KMS-11 (cell line): ENCODE data around the gene RBFOX1.

Experiments used
- H2AFZ ChIP-seq: fragments of 200-600 bp; sonication (generic); 2 replicates; pipeline ENCODE4 v1.6.1; 2016; ENCODE audit warnings: antibody characterized with exemption, mixed run types, low read depth
- H3K27ac ChIP-seq: fragments of 200-600 bp; sonication (generic); 2 replicates; pipeline ENCODE4 v1.6.1; 2016; ENCODE audit warnings: mild to moderate bottlenecking, mixed run types
- H3K27me3 ChIP-seq: fragments of 200-600 bp; sonication (generic); 2 replicates; pipeline ENCODE4 v1.6.1; 2017; ENCODE audit warnings: mild to moderate bottlenecking, low read depth, mixed run types, moderate library complexity; ENCODE audit not compliant: insufficient read depth
- H3K36me3 ChIP-seq: fragments of 200-600 bp; sonication (generic); 2 replicates; pipeline ENCODE4 v1.6.1; 2017; ENCODE audit warnings: mild to moderate bottlenecking, mixed run types; ENCODE audit not compliant: insufficient read depth
- H3K4me1 ChIP-seq: fragments of 200-600 bp; sonication (generic); 2 replicates; pipeline ENCODE4 v1.6.1; 2016; ENCODE audit warnings: mild to moderate bottlenecking, low read depth, mixed run types; ENCODE audit not compliant: poor library complexity, severe bottlenecking
- H3K4me2 ChIP-seq: fragments of 200-600 bp; sonication (generic); 2 replicates; pipeline ENCODE4 v1.7.0; 2016; ENCODE audit warnings: mild to moderate bottlenecking, mixed run types
- H3K4me3 ChIP-seq: fragments of 200-600 bp; sonication (generic); IDR thresholded peaks from 2 replicates; pipeline ENCODE4 v1.6.1; 2017; ENCODE audit warnings: low read depth, low read length, mixed read lengths; ENCODE audit not compliant: insufficient read depth
- H3K79me2 ChIP-seq: fragments of 200-600 bp; sonication (generic); 2 replicates; pipeline ENCODE4 v1.6.1; 2016; ENCODE audit warnings: low read depth, mixed run types; ENCODE audit not compliant: insufficient read depth
- H3K9ac ChIP-seq: fragments of 200-600 bp; sonication (generic); 2 replicates; pipeline ENCODE4 v1.6.1; 2016; ENCODE audit warnings: mild to moderate bottlenecking, mixed run types
- H4K20me1 ChIP-seq: fragments of 200-600 bp; sonication (generic); 2 replicates; pipeline ENCODE4 v1.6.1; 2016; ENCODE audit warnings: mild to moderate bottlenecking, mixed run types; ENCODE audit not compliant: insufficient read depth
- CTCF ChIP-seq: fragments of 200-600 bp; sonication (generic); conservative IDR thresholded peaks from 2 replicates; pipeline ENCODE4 v1.6.1; 2017; ENCODE audit warnings: low read depth, mild to moderate bottlenecking, antibody characterized with exemption, low read length, moderate library complexity, mixed read lengths

The RBFOX1 gene

GRCh38 chr16:7680296-7680695 is 347.7 kb downstream of the RBFOX1 start:
- no peak overlapping the region for H3K27ac ChIP-seq
- no peaks in the 10 kb centered on the region for H3K27me3 ChIP-seq
- no peak overlapping the region for H3K9ac ChIP-seq
- no peak for TF ChIP-seq CTCF
- H3K4me1 ChIP-seq, result no peaks in the 10 kb centered on the region
- H2AFZ ChIP-seq, result no peak overlapping the region
- H3K4me3 ChIP-seq, result no peak overlapping the region
- no peak overlapping the region for H3K4me2 ChIP-seq
- no peaks in the 10 kb centered on the region for H4K20me1 ChIP-seq
- no peaks in the 10 kb centered on the region for H3K79me2 ChIP-seq
- no peaks in the 10 kb centered on the region for H3K36me3 ChIP-seq

DNA sequence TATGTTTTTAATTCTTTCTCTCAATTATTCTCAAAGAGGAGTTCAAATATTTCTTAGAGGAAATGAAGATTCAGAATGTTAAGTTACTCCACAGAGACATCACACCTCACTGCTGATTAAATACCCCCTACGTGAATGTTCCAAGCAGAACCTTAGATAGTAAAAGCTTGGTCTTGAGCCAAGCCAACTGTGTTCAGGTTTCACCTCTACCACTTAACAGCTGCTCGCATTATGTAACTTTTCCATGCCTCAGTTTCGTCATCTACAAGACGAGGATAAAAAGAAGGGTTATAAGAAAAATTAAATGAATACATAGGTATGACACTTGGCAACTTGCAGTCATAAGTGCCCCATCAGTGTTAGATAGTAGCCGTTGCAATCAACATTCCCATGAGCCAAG is 356.2 kb downstream of the RBFOX1 start:
- no peak for TF ChIP-seq CTCF
- Histone ChIP-seq H3K4me2 (no peak overlapping the region), H3K36me3 (no peaks in the 10 kb centered on the region), H3K4me3 (no peak overlapping the region), H3K4me1 (no peaks in the 10 kb centered on the region), H3K27me3 (no peaks in the 10 kb centered on the region), H3K27ac (no peak overlapping the region), H2AFZ (no peak overlapping the region), H3K79me2 (no peaks in the 10 kb centered on the region), H3K9ac (no peak overlapping the region), H4K20me1 (no peaks in the 10 kb centered on the region)

DNA sequence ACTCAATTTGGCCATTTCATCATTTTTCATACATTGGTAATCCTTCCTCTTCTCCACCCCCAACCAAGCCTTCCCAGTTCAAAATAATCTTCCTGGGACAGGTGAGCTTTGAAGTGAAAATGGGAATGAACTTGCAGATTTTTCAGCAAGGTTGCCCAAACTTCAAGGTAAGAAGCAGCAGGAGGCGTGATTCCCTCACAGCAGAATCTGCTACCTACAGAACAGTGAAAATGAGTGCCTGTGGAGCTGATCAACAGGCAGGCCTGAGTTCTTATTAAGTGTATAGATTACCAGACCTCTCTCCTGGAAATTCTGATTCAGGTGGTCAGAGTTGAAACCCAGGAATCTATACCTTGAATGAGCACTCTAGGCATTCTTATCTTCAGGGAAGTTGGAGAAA is 356.6 kb downstream of the RBFOX1 start:
- Histone ChIP-seq H3K79me2 (no peaks in the 10 kb centered on the region), H3K36me3 (no peaks in the 10 kb centered on the region), H3K27me3 (no peaks in the 10 kb centered on the region), H3K4me3 (no peak overlapping the region), H3K27ac (no peak overlapping the region), H3K4me2 (no peak overlapping the region), H2AFZ (no peak overlapping the region), H4K20me1 (no peaks in the 10 kb centered on the region), H3K9ac (no peak overlapping the region), H3K4me1 (no peaks in the 10 kb centered on the region)
- no peak for TF ChIP-seq CTCF

DNA sequence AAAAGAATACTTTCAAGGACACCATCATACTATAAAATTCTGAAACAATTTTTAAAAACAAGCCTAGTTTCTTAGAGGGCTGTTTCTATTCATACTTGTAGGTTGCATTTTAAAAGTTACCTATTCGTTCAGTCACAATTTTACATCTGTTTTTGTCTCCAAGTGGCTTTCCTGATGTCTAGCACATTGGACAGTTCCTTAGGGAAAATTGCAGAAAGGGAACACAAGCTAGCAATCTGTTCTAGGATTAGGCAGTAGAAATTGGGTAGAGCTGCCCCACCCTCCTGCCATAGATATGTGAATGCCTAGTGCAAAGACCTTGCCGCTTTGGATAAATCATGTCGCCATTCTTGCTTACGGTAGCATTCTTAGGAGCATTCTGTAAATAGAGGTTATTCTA is 358.9 kb downstream of the RBFOX1 start:
- no peaks in the 10 kb centered on the region for H4K20me1 ChIP-seq

More for the DNA sequence above, 358.9 kb downstream of the RBFOX1 start:
- no peaks in the 10 kb centered on the region for H3K4me1 ChIP-seq
- no peak for TF ChIP-seq CTCF
- no peaks in the 10 kb centered on the region for H3K36me3 ChIP-seq
- no peaks in the 10 kb centered on the region for H3K79me2 ChIP-seq
- H3K4me2 ChIP-seq, result no peak overlapping the region
- H3K27me3 ChIP-seq, result no peaks in the 10 kb centered on the region
- no peak overlapping the region for H3K9ac ChIP-seq
- H3K4me3 ChIP-seq, result no peak overlapping the region
- H2AFZ ChIP-seq, result no peak overlapping the region
- H3K27ac ChIP-seq, result no peak overlapping the region
